K562 (cell line): ENCODE data around the gene FOXJ3. TPM values are rescaled to one million over a fixed set of nuclear protein-coding genes. Genes with fewer than 3 reads are reported as not detected.
A peak's percentile ranks its signal among the peaks of the same experiment; 100 is the strongest.

Source experiments
- ASH1L ChIP-seq: fragments of 450-650 bp; IDR thresholded peaks from 2 replicates; pipeline ENCODE4 v1.6.1; 2018; ENCODE audit warnings: borderline replicate concordance, mild to moderate bottlenecking, low read depth; ENCODE audit not compliant: partially characterized antibody
- DIDO1 ChIP-seq: fragments of 450-650 bp; IDR thresholded peaks from 2 replicates; pipeline ENCODE4 v1.6.1; 2016; ENCODE audit warnings: low read depth, missing biosample characterization, missing genetic modification characterization
- FIP1L1 ChIP-seq: fragments of 200-400 bp; formaldehyde crosslinking; IDR thresholded peaks from 2 replicates; pipeline ENCODE4 v1.6.1; 2018; ENCODE audit warnings: mild to moderate bottlenecking, low read depth, low read length; ENCODE audit not compliant: poor library complexity, severe bottlenecking
- KLF1 ChIP-seq: fragments of 450-650 bp; IDR thresholded peaks from 2 replicates; pipeline ENCODE4 v1.6.1; 2016; ENCODE audit warnings: missing genetic modification characterization, missing compliant biosample characterization
- MTA1 ChIP-seq: fragments of 450-650 bp; IDR thresholded peaks from 2 replicates; pipeline ENCODE4 v1.6.1; 2017; ENCODE audit warnings: borderline replicate concordance
- SETDB1 ChIP-seq: IDR thresholded peaks from one replicate; pipeline ENCODE4 v1.6.1; 2012; ENCODE audit warnings: low read length, control low read depth, inconsistent platforms
- SOX6 ChIP-seq: fragments of 450-650 bp; IDR thresholded peaks from 2 replicates; pipeline ENCODE4 v1.6.1; 2014; ENCODE audit warnings: mild to moderate bottlenecking
- TEAD1 ChIP-seq, 2 experiments: fragments of 450-650 bp in 1 of 2; sonication (generic) in 1 of 2; formaldehyde crosslinking; IDR thresholded peaks; 2 replicates each; pipeline versions ENCODE4 v1.4.0 to v1.8.0; 2020 to 2022; ENCODE audit warnings: mild to moderate bottlenecking in 2 of 2, missing genetic modification reagents in 1 of 2
- THRAP3 ChIP-seq: fragments of 450-650 bp; IDR thresholded peaks from 2 replicates; pipeline ENCODE4 v1.6.1; 2016; ENCODE audit warnings: mild to moderate bottlenecking, inconsistent platforms, borderline replicate concordance
- XRCC5 ChIP-seq: fragments of 200-400 bp; formaldehyde crosslinking; IDR thresholded peaks from 2 replicates; pipeline ENCODE4 v1.6.1; 2017; ENCODE audit warnings: low read depth, mild to moderate bottlenecking, low read length
- ZBTB1 ChIP-seq: sonication (generic); formaldehyde crosslinking; IDR thresholded peaks from 2 replicates; pipeline ENCODE4 v1.8.1; 2023; ENCODE audit warnings: missing genetic modification reagents, low read depth, mild to moderate bottlenecking, borderline replicate concordance
- ZBTB43 ChIP-seq: sonication (generic); formaldehyde crosslinking; IDR thresholded peaks from 2 replicates; pipeline ENCODE4 v1.8.0; 2023; ENCODE audit warnings: mild to moderate bottlenecking, missing genetic modification reagents
- ZC3H11A ChIP-seq: IDR thresholded peaks from 2 replicates; pipeline ENCODE4 v1.6.1; 2012; ENCODE audit warnings: low read depth, low read length, improper control_type of control experiment
- ZNF239 ChIP-seq: fragments of 250-450 bp; sonication (Bioruptor Pico); IDR thresholded peaks from 2 replicates; pipeline ENCODE4 v1.4.0; 2020; ENCODE audit warnings: mild to moderate bottlenecking
- ZNF263 ChIP-seq: sonication (generic); formaldehyde crosslinking; IDR thresholded peaks from 2 replicates; pipeline ENCODE4 v1.8.0; 2022; ENCODE audit warnings: mild to moderate bottlenecking, missing genetic modification reagents, borderline replicate concordance
- ZNF316 ChIP-seq: fragments of 450-650 bp; IDR thresholded peaks from 2 replicates; pipeline ENCODE4 v1.6.1; 2016
- ZNF561 ChIP-seq: fragments of 450-650 bp; formaldehyde crosslinking; conservative IDR thresholded peaks from 2 replicates; pipeline ENCODE4 v1.4.0; 2020; ENCODE audit warnings: mild to moderate bottlenecking, moderate library complexity
- ZNF696 ChIP-seq: fragments of 250-450 bp; sonication (Bioruptor Pico); conservative IDR thresholded peaks from 2 replicates; pipeline ENCODE4 v1.4.0; 2020; ENCODE audit warnings: mild to moderate bottlenecking, moderate library complexity
- ZZZ3 ChIP-seq: fragments of 450-650 bp; IDR thresholded peaks from 2 replicates; pipeline ENCODE4 v1.6.1; 2016; ENCODE audit warnings: antibody characterized with exemption, mild to moderate bottlenecking, moderate library complexity
- polyA plus RNA-seq, 8 experiments: library from polyadenylated mRNA; depleted of rRNA in 4 of 8; stranded (reverse) in 5 of 8; unstranded in 3 of 8; fragments of >200 nt; fragmentation: Nextera tagmentation in 2 of 8; fragmentation: Illumina TruSeq in 1 of 8; extraction: Ambion mirVana in 2 of 8; extraction: Trizol in 1 of 8; gene quantifications; 2 replicates each; pipeline versions ENCODE4 v1.2.1 to v1.2.3, GENCODE V29; 2011 to 2014; ENCODE audit warnings: inconsistent platforms in 1 of 8, missing spikeins in 1 of 8
- total RNA-seq, 7 experiments: library from RNA; depleted of rRNA in 6 of 7; stranded (reverse); fragments of >200 nt in 6 of 7; fragmentation: Illumina TruSeq in 2 of 7; extraction: Trizol in 2 of 7; gene quantifications; 2 replicates each; pipeline versions ENCODE4 v1.2.1 to v1.2.3, GENCODE V29; 2011 to 2021; ENCODE audit warnings: low replicate concordance in 1 of 7
- TF ChIP-seq, protein P1 (sequence below): fragments of 250-450 bp; sonication (Bioruptor Pico); IDR thresholded peaks from 2 replicates; pipeline ENCODE4 v1.8.0; 2022; ENCODE audit warnings: moderate library complexity, mild to moderate bottlenecking, inconsistent platforms
- TF ChIP-seq, protein P2 (sequence below): fragments of 450-650 bp; formaldehyde crosslinking; IDR thresholded peaks from 2 replicates; pipeline ENCODE4 v1.4.0; 2020; ENCODE audit warnings: mild to moderate bottlenecking, mixed read lengths

The FOXJ3 gene
- total and polyA plus RNA-seq, 9 of the 15 experiments (the other 6 are each of a cell fraction or from before 2014, with no cell fraction given), result 8.7 to 35.3 (median 23.4) TPM

- TF ChIP-seq ZNF263 (no peak), ZBTB43 (CRISPR knock-in tag) (no peak), ZBTB1 (CRISPR knock-in tag) (no peak), SOX6 (peak; percentile 92), SETDB1 (no peak), ZC3H11A (no peak), ASH1L (no peak), FIP1L1 (peak; percentile 29), ZNF696 (CRISPR knock-in tag) (no peak), THRAP3 (no peak), TEAD1 (CRISPR knock-in tag; IDR thresholded peaks at IDR 0.05) (peak in 1 of 2 experiments; percentile 79; a peak in 1 of 4 replicates), ZNF561 (no peak), ZNF239 (CRISPR knock-in tag) (no peak), MTA1 (peak; percentile 55; the same call in 1 of the 2 replicates), ZNF316 (no peak), XRCC5 (no peak), DIDO1 (tag) (no peak), ZZZ3 (no peak), KLF1 (tag) (no peak)
- TF ChIP-seq, protein P1, sequence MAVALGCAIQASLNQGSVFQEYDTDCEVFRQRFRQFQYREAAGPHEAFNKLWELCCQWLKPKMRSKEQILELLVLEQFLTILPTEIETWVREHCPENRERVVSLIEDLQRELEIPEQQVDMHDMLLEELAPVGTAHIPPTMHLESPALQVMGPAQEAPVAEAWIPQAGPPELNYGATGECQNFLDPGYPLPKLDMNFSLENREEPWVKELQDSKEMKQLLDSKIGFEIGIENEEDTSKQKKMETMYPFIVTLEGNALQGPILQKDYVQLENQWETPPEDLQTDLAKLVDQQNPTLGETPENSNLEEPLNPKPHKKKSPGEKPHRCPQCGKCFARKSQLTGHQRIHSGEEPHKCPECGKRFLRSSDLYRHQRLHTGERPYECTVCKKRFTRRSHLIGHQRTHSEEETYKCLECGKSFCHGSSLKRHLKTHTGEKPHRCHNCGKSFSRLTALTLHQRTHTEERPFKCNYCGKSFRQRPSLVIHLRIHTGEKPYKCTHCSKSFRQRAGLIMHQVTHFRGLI (CRISPR knock-in tag), result no peak
- TF ChIP-seq, protein P2, sequence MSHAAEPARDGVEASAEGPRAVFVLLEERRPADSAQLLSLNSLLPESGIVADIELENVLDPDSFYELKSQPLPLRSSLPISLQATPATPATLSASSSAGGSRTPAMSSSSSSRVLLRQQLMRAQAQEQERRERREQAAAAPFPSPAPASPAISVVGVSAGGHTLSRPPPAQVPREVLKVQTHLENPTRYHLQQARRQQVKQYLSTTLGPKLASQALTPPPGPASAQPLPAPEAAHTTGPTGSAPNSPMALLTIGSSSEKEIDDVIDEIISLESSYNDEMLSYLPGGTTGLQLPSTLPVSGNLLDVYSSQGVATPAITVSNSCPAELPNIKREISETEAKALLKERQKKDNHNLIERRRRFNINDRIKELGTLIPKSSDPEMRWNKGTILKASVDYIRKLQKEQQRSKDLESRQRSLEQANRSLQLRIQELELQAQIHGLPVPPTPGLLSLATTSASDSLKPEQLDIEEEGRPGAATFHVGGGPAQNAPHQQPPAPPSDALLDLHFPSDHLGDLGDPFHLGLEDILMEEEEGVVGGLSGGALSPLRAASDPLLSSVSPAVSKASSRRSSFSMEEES (CRISPR knock-in tag), result no peak
Measured at GRCh38 chr1:42221952-42222606, 113.0 kb downstream of the FOXJ3 start (continued).
